H9 (cell line): Measurements from ENCODE around the gene ABCA4. TPM values are rescaled to one million over a fixed set of nuclear protein-coding genes. Genes with fewer than 3 reads are reported as not detected.

Experiments
- DNase-seq: peaks from one replicate; pipeline ENCODE4 v3.0.0-alpha.2; 2017
- H2AFZ ChIP-seq: one replicate; pipeline ENCODE4 v1.6.1; 2013; ENCODE audit warnings: mild to moderate bottlenecking, low read length, control low read depth, moderate library complexity
- H2AK5ac ChIP-seq: 2 replicates; pipeline ENCODE4 v1.6.1; 2013; ENCODE audit warnings: low read length, control low read depth, mixed read lengths; ENCODE audit not compliant: insufficient read length
- H2BK120ac ChIP-seq: one replicate; pipeline ENCODE4 v1.6.1; 2013; ENCODE audit warnings: low read depth, mild to moderate bottlenecking, low read length, control low read depth, inconsistent platforms; ENCODE audit not compliant: poor library complexity, severe bottlenecking
- H2BK12ac ChIP-seq: 2 replicates; pipeline ENCODE4 v1.6.1; 2013; ENCODE audit warnings: low read length, control low read depth, mixed read lengths, low read depth; ENCODE audit not compliant: insufficient read length
- H2BK15ac ChIP-seq: 2 replicates; pipeline ENCODE4 v1.6.1; 2013; ENCODE audit warnings: low read depth, low read length, control low read depth
- H2BK20ac ChIP-seq: one replicate; pipeline ENCODE4 v1.6.1; 2013; ENCODE audit warnings: low read depth, mild to moderate bottlenecking, low read length, control low read depth, inconsistent platforms; ENCODE audit not compliant: poor library complexity, severe bottlenecking
- H2BK5ac ChIP-seq: 2 replicates; pipeline ENCODE4 v1.6.1; 2013; ENCODE audit warnings: low read length, control low read depth, mixed read lengths; ENCODE audit not compliant: insufficient read length
- H3K14ac ChIP-seq: 2 replicates; pipeline ENCODE4 v1.6.1; 2013; ENCODE audit warnings: low read length, control low read depth; ENCODE audit not compliant: insufficient read depth
- H3K18ac ChIP-seq: 2 replicates; pipeline ENCODE4 v1.6.1; 2013; ENCODE audit warnings: low read depth, mild to moderate bottlenecking, mixed read lengths, low read length, control low read depth; ENCODE audit not compliant: insufficient read length
- H3K23ac ChIP-seq: 2 replicates; pipeline ENCODE4 v1.6.1; 2013; ENCODE audit warnings: low read length, control low read depth, mixed read lengths, low read depth; ENCODE audit not compliant: insufficient read length
- H3K23me2 ChIP-seq: 2 replicates; pipeline ENCODE4 v1.6.1; 2013; ENCODE audit warnings: low read depth, mild to moderate bottlenecking, mixed read lengths, low read length, control low read depth; ENCODE audit not compliant: insufficient read length, poor library complexity, severe bottlenecking
- H3K27ac ChIP-seq: 2 replicates; pipeline ENCODE4 v1.5.1; 2013; ENCODE audit warnings: low read length, control low read depth, mixed read lengths, low read depth; ENCODE audit not compliant: insufficient read length
- H3K27me3 ChIP-seq: 2 replicates; pipeline ENCODE4 v1.6.1; 2013; ENCODE audit warnings: low read length, control low read depth, inconsistent platforms; ENCODE audit not compliant: insufficient read depth
- H3K4ac ChIP-seq: 2 replicates; pipeline ENCODE4 v1.6.1; 2013; ENCODE audit warnings: low read depth, mild to moderate bottlenecking, control low read depth, inconsistent platforms, low read length, moderate library complexity
- H3K4me1 ChIP-seq: 2 replicates; pipeline ENCODE4 v1.6.1; 2013; ENCODE audit warnings: low read length, control low read depth, inconsistent platforms; ENCODE audit not compliant: insufficient read depth
- H3K4me2 ChIP-seq: 2 replicates; pipeline ENCODE4 v1.6.1; 2013; ENCODE audit warnings: low read length, control low read depth, mixed read lengths; ENCODE audit not compliant: insufficient read length, insufficient read depth
- H3K56ac ChIP-seq: 2 replicates; pipeline ENCODE4 v1.6.1; 2013; ENCODE audit warnings: low read depth, mild to moderate bottlenecking, mixed read lengths, low read length, control low read depth; ENCODE audit not compliant: insufficient read length
- H3K79me1 ChIP-seq: 2 replicates; pipeline ENCODE4 v1.6.1; 2013; ENCODE audit warnings: low read depth, mild to moderate bottlenecking, moderate library complexity, low read length, control low read depth, inconsistent platforms; ENCODE audit not compliant: insufficient read depth, poor library complexity, severe bottlenecking
- H3K79me2 ChIP-seq: 2 replicates; pipeline ENCODE4 v1.6.1; 2013; ENCODE audit warnings: low read length, control low read depth, inconsistent platforms; ENCODE audit not compliant: insufficient read depth
- H3K9ac ChIP-seq: 2 replicates; pipeline ENCODE4 v1.6.1; 2013; ENCODE audit warnings: low read length, control low read depth, mixed read lengths; ENCODE audit not compliant: insufficient read length; ENCODE audit errors: extremely low read depth
- H3K9me3 ChIP-seq: one replicate; pipeline ENCODE4 v1.6.1; 2013; ENCODE audit warnings: low read depth, low read length, inconsistent platforms; ENCODE audit not compliant: control insufficient read depth
- H3T11ph ChIP-seq: one replicate; pipeline ENCODE4 v1.6.1; 2013; ENCODE audit warnings: mild to moderate bottlenecking, low read length, control low read depth, inconsistent platforms
- H4K20me1 ChIP-seq: one replicate; pipeline ENCODE4 v1.6.1; 2013; ENCODE audit not compliant: control insufficient read depth, insufficient read length, insufficient read depth
- H4K5ac ChIP-seq: 2 replicates; pipeline ENCODE4 v1.6.1; 2013; ENCODE audit warnings: low read depth, mild to moderate bottlenecking, mixed read lengths, low read length, control low read depth; ENCODE audit not compliant: insufficient read length
- H4K8ac ChIP-seq: replicated peaks from 2 replicates; pipeline ENCODE4 v1.6.1; 2013; ENCODE audit warnings: low read length, control low read depth, mixed read lengths, low read depth; ENCODE audit not compliant: insufficient read length
- H4K91ac ChIP-seq: 2 replicates; pipeline ENCODE4 v1.6.1; 2013; ENCODE audit warnings: low read depth, mild to moderate bottlenecking, moderate library complexity, mixed read lengths, low read length, control low read depth; ENCODE audit not compliant: insufficient read length
- H3K27ac Mint-ChIP-seq, 3 experiments: 2 replicates in 2 of 3; 3 replicates in 1 of 3; pipeline ENCODE4 v1.8.0; 2020 to 2021; ENCODE audit warnings: mixed read lengths in 3 of 3, mild to moderate bottlenecking in 1 of 3, moderate library complexity in 1 of 3
- H3K27me3 Mint-ChIP-seq: 2 replicates; pipeline ENCODE4 v1.8.0; 2021; ENCODE audit warnings: low read depth, mild to moderate bottlenecking, moderate library complexity, mixed read lengths
- H3K36me3 Mint-ChIP-seq, 3 experiments: 2 replicates in 2 of 3; 3 replicates in 1 of 3; pipeline ENCODE4 v1.8.0; 2020 to 2021; ENCODE audit warnings: low read depth in 3 of 3, mixed read lengths in 3 of 3; ENCODE audit not compliant: insufficient read depth in 1 of 3
- H3K4me1 Mint-ChIP-seq, 2 experiments: 2 replicates each; pipeline ENCODE4 v1.8.0; 2020; ENCODE audit warnings: mixed read lengths in 2 of 2
- H3K4me3 Mint-ChIP-seq, 2 experiments: 2 replicates in 1 of 2; 3 replicates in 1 of 2; pipeline ENCODE4 v1.8.0; 2020 to 2021; ENCODE audit warnings: mild to moderate bottlenecking in 2 of 2, mixed read lengths in 2 of 2, moderate library complexity in 1 of 2
- H3K9me3 Mint-ChIP-seq, 2 experiments: 2 replicates in 1 of 2; 3 replicates in 1 of 2; pipeline ENCODE4 v1.8.0; 2020; ENCODE audit warnings: mild to moderate bottlenecking in 2 of 2, mixed read lengths in 2 of 2, moderate library complexity in 1 of 2
- CTCF ChIP-seq: fragments of 200-600 bp; sonication (generic); conservative IDR thresholded peaks from 3 replicates; pipeline ENCODE4 v1.8.0; 2021; ENCODE audit warnings: antibody characterized with exemption, mild to moderate bottlenecking
- WGBS: extraction: QIAGEN DNeasy Blood & Tissue Kit; methylation state at CpG from one replicate; pipeline ENCODE4 v1.1.7; 2013; ENCODE audit warnings: missing lambda C conversion rate, low lambda C conversion rate, mixed read lengths; ENCODE audit not compliant: insufficient read length; ENCODE audit errors: extremely low coverage; 5-methylcytosine and 5-hydroxymethylcytosine counted together
- total RNA-seq: library from RNA; stranded (reverse); gene quantifications from 2 replicates; pipeline ENCODE4 v1.2.1, GENCODE V29; 2021

Gene ABCA4
- total RNA-seq, 1 experiment from 2014 or later: not detected

- H3K4me1 Mint-ChIP-seq: peaks cover 41 to 46% of the 10 kb centered on the region in 2 experiments
- peaks cover 59% of the 10 kb centered on the region for H3K27me3 Mint-ChIP-seq
- Histone ChIP-seq H3K27me3 (no peaks in the 10 kb centered on the region), H4K8ac (no peak overlapping the region), H3T11ph (no peak overlapping the region), H4K91ac (no peak overlapping the region), H2BK15ac (no peak overlapping the region), H2BK120ac (no peak overlapping the region), H3K56ac (no peak overlapping the region), H3K9me3 (no peaks in the 10 kb centered on the region), H3K79me1 (no peaks in the 10 kb centered on the region), H2BK20ac (no peak overlapping the region), H4K20me1 (no peaks in the 10 kb centered on the region), H4K5ac (no peak overlapping the region), H2BK5ac (no peak overlapping the region), H3K4me2 (no peak overlapping the region), H2AK5ac (no peak overlapping the region), H2BK12ac (no peak overlapping the region), H3K14ac (no peak overlapping the region), H2AFZ (no peak overlapping the region), H3K27ac (no peak overlapping the region), H3K23ac (no peak overlapping the region), H3K9ac (no peak overlapping the region), H3K4me1 (peaks cover 2% of the 10 kb centered on the region; the same call in 1 of the 2 replicates), H3K23me2 (no peaks in the 10 kb centered on the region), H3K79me2 (no peaks in the 10 kb centered on the region), H3K18ac (no peak overlapping the region), H3K4ac (no peak overlapping the region)
- no peak overlapping the region for H3K27ac Mint-ChIP-seq
- no peak for TF ChIP-seq CTCF
- DNase-seq: no peak
- WGBS: no CpG with 5 or more reads among the region's 8 CpGs
- H3K4me3 Mint-ChIP-seq: no peak overlapping the region
- H3K9me3 Mint-ChIP-seq: no peaks in the 10 kb centered on the region; a peak in 1 of 5 replicates
- no peaks in the 10 kb centered on the region; a peak in 1 of 7 replicates for H3K36me3 Mint-ChIP-seq
These were observed 14.2 kb downstream of the ABCA4 start for GRCh38 chr1:94106716-94107115.
